ENCODE measurements around the gene FAM156B. TPM values are rescaled to one million over a fixed set of nuclear protein-coding genes. Genes with fewer than 3 reads are reported as not detected.
"Not testable (repeated sequence)": the region's sequence is repeated elsewhere in the genome, so short reads cannot be mapped to it uniquely, and the experiment has no call there.

FAM156B gene
- total RNA-seq, 6 experiments from 2014 or later = 2.6 to 12.4 (median 4.0) TPM

DNA sequence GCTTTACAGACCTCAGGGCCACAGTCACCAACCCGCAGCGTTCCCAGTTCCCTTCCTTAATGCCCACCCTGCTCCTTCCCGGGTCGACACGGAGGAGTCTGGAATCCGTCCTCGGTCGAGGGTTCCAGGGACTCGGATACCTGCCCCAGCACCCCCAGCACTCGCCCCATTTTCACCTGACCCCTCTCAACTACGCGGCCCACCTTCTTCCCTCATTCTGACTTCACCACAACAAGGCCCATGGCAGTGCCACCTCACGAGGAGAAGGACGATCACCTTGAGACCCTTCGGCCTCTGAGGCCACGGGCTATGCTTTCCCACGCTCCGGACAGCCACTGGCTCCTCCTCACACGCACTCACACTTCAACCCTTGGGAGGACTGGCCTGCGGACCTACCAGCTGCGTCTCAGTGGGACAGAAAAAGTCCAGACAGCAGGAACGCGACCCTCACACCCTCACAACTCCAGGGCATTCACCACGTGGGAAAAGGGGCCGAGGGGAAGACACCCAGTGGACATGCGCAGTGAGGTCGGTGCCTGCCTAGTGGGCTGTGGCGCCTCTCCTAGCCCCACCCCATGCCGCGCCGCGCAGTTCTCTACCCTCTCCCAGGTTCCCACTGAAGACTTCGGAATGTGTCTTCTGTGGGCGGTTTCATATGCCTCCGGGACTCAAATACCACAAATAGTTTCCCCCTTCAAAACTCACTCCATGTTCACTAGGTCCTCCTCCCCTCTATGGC is 29.4 kb upstream of the FAM156B start, which contains the start of gene XAGE3:
XAGE3 (minus strand) TSS at position 474 of the 739 bp plus-strand sequence. CDS start 950 bp downstream, outside the sequence.
- Histone ChIP-seq H3K9me3 (no peaks in the 10 kb centered on the region), H3K36me3 (no peaks in the 10 kb centered on the region), H3K4me3 (no peak within 1 kb of the TSS), H3K27me3 (peaks cover 0 to 2% of the 10 kb centered on the region in 2 donors), H3K4me1 (peaks cover 0 to 5% (median 0%) of the 10 kb centered on the region in 4 donors), H3K27ac (no peak within 1 kb of the TSS)
- ATAC-seq (no peak), DNase-seq (no peak)
- WGBS (ENCODE audit: insufficient coverage, low coverage, low lambda C conversion rate, missing lambda C conversion rate) = 78% methylated on average over 18 of the region's 35 CpGs
- intact Hi-C loops (cut with DNase I) = no loop called here
- TF ChIP-seq POLR2A (IDR thresholded peaks at IDR 0.05) = no peak
- TF ChIP-seq, protein P1, sequence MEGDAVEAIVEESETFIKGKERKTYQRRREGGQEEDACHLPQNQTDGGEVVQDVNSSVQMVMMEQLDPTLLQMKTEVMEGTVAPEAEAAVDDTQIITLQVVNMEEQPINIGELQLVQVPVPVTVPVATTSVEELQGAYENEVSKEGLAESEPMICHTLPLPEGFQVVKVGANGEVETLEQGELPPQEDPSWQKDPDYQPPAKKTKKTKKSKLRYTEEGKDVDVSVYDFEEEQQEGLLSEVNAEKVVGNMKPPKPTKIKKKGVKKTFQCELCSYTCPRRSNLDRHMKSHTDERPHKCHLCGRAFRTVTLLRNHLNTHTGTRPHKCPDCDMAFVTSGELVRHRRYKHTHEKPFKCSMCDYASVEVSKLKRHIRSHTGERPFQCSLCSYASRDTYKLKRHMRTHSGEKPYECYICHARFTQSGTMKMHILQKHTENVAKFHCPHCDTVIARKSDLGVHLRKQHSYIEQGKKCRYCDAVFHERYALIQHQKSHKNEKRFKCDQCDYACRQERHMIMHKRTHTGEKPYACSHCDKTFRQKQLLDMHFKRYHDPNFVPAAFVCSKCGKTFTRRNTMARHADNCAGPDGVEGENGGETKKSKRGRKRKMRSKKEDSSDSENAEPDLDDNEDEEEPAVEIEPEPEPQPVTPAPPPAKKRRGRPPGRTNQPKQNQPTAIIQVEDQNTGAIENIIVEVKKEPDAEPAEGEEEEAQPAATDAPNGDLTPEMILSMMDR (IDR thresholded peaks at IDR 0.05) = no peak

DNA sequence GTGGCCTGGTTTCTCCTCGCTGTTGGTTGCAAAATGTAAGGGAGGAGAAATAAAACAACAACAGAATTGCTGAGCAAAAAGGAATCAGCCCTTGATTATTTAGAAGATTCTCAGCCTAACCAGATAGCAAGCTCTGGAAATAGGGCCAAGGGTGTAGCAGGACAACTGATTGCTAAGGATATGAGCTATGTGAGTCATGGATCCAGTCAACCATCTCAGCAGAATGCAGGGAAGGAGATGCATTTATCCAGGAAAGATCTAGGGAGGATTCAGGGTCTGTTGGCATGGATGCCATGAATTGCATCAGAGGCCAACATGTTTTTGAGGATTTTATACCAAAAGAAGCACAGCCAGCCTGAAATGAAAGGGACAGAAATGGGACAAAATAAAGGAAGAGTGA is 27.1 kb upstream of the FAM156B start:
- H3K9me3 ChIP-seq = no peaks in the 10 kb centered on the region
- no peak for ATAC-seq
- H3K4me3 ChIP-seq = no peak overlapping the region
- no peak for TF ChIP-seq POLR2A (IDR thresholded peaks at IDR 0.05)
- TF ChIP-seq, protein P1 (IDR thresholded peaks at IDR 0.05) = no peak
- H3K4me1 ChIP-seq = peaks cover 0 to under 1% (median 0%) of the 10 kb centered on the region in 4 donors
- peaks cover 0 to 2% of the 10 kb centered on the region in 2 donors for H3K27me3 ChIP-seq
- WGBS (ENCODE audit: insufficient coverage, low coverage, low lambda C conversion rate, missing lambda C conversion rate) = 31% methylated on average over 1 of the region's 1 CpG
- H3K36me3 ChIP-seq = no peaks in the 10 kb centered on the region
- DNase-seq = no peak
- intact Hi-C loops (cut with DNase I) = no loop called here
- H3K27ac ChIP-seq = no peak overlapping the region

DNA sequence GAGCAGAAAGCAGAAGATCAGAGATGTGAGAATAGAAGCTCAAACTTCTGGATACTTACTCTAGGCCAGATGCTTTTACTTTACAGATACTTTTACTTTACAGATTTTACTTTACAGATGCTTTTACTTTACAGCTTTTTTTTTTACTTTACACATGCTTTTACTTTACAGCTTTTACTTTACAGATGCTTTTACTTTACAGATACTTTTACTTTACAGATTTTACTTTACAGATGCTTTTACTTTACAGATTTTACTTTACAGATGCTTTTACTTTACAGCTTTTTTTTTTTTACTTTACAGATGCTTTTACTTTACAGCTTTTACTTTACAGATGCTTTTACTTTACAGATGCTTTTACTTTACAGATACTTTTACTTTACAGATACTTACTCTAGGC is 23.3 kb upstream of the FAM156B start:
- H3K27ac ChIP-seq; DNase-seq; H3K4me1 ChIP-seq; H3K9me3 ChIP-seq; H3K4me3 ChIP-seq; intact Hi-C loops (cut with DNase I); ATAC-seq; H3K27me3 ChIP-seq; H3K36me3 ChIP-seq: not testable (repeated sequence)

DNA sequence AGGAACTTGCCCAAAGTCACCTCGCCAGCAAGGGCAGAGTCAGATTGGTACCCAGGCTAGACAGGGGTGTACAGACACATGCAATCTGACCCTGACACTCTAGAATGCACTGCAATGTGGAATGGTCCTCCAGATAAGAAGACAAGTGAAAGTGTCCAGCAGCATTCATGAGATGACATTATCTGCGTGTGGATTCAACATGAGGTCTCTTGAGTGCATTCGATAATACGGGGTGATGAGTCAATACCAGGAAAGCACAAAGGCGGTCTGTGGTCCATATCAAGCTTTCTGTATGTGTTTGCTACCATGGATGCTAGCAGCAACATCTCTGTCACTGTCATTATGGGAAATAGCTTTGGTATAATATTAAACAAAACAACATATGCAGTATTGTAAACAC is 22.5 kb upstream of the FAM156B start:
- no peaks in the 10 kb centered on the region for H3K4me1 ChIP-seq
- TF ChIP-seq, protein P1 (IDR thresholded peaks at IDR 0.05) = no peak
- TF ChIP-seq POLR2A (IDR thresholded peaks at IDR 0.05) = no peak
- H3K27me3 ChIP-seq = no peaks in the 10 kb centered on the region
- DNase-seq (no peak), ATAC-seq (no peak)
- H3K27ac ChIP-seq = no peak overlapping the region
- 74% methylated on average over 5 of the region's 5 CpGs for WGBS (ENCODE audit: insufficient coverage, low coverage, low lambda C conversion rate, missing lambda C conversion rate)
- H3K36me3 ChIP-seq = no peaks in the 10 kb centered on the region
- intact Hi-C loops (cut with DNase I) = no loop called here
- H3K4me3 ChIP-seq = no peak overlapping the region
- no peaks in the 10 kb centered on the region for H3K9me3 ChIP-seq

DNA sequence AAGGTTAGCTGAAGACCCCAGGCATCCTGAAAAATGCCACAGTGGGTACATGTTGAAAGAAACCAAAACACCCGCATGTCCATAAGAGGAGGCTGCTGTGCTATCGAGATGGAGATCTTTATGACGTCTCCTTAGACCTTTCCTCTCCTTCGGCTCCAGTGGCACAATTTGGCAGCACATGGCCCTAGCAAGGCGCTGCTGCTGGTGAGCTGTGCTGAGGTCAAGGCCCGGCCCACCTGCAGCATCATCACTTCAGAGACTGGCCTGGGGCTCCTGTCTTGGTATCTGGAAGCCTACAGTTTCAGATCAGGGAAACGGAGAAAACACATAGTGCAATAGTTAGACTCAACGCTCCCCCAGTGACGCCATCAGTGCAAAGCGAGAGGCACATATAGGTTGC is 21.7 kb upstream of the FAM156B start:
- H3K9me3 ChIP-seq; H3K4me3 ChIP-seq; ATAC-seq; H3K36me3 ChIP-seq; H3K27ac ChIP-seq; DNase-seq; intact Hi-C loops (cut with DNase I); H3K4me1 ChIP-seq; H3K27me3 ChIP-seq: not testable (repeated sequence)
- 96% methylated on average over 4 of the region's 10 CpGs for WGBS (ENCODE audit: insufficient coverage, low coverage, low lambda C conversion rate, missing lambda C conversion rate)

DNA sequence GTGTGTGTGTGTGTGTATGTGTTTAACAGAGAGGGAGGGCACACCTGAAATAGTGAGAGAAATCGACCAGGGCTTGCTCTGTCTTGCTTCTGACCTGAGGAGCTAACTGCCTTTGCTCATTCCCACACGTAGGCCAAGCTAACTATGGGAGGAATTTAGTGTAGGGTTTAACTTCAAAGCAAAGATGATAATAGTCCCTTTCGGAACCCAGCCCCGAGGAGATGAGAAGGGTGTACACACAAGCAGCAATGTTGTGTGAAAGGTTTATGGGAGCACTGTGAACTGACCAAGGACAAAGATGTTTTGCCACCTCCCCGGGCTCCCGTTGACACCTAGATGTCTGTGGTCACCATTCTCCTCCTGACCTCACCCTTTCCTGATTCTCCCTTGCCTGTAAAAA is 20.7 kb upstream of the FAM156B start:
- H3K9me3 ChIP-seq; DNase-seq; intact Hi-C loops (cut with DNase I); H3K4me1 ChIP-seq; ATAC-seq; H3K36me3 ChIP-seq; H3K27ac ChIP-seq; H3K27me3 ChIP-seq; H3K4me3 ChIP-seq: not testable (repeated sequence)
- 63% methylated on average over 4 of the region's 6 CpGs for WGBS (ENCODE audit: insufficient coverage, low coverage, low lambda C conversion rate, missing lambda C conversion rate)

DNA sequence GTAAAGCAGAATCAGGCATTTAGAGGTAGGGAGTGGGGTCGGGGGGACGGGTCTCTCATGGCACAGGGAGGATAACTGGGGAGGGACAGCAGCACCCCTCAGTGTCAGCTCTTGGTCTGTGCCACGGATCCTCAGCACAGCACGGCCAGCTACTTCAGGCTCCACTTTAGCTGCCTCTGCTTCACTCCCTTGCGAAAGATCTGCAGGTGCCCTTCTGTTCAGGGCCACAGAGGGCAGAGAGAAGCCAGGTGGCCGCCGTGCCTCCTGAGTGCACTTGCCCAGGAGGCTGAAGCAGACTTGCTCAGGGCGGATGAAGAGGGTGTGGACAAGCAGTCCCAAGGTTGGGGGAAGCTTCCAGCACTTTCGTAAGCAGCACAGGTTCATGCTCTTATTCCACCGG is 9.7 kb upstream of the FAM156B start:
- H3K4me3 ChIP-seq; H3K9me3 ChIP-seq; intact Hi-C loops (cut with DNase I); H3K36me3 ChIP-seq; H3K4me1 ChIP-seq; H3K27ac ChIP-seq; DNase-seq; H3K27me3 ChIP-seq: not testable (repeated sequence)
- ATAC-seq = peak in 1 of 4 donors; percentile 29
- no CpG with 5 or more reads among the region's 10 CpGs for WGBS (ENCODE audit: insufficient coverage, low coverage, low lambda C conversion rate, missing lambda C conversion rate)

DNA sequence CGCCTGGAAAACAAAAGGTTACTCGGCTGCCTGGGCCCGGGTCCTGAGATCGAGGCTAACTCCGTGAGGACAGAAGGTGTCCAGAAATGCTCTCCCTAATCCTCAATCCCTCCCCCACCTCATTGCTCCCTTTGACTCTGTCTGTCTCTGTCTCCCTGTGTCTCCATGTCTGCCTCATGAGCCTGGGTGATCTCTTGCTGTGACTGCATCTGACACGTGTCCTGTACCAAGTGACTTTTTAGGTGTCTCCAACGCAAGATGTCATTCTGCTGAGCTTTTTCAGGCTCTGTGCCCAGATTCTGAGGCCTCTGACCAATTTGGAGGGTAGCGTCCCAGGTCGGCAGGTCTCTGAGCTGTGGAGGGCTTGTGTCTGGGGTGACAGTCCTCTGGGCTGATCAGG is 9.0 kb upstream of the FAM156B start:
- ATAC-seq; H3K4me3 ChIP-seq; intact Hi-C loops (cut with DNase I); H3K4me1 ChIP-seq; H3K9me3 ChIP-seq; H3K27me3 ChIP-seq; H3K36me3 ChIP-seq; H3K27ac ChIP-seq; DNase-seq: not testable (repeated sequence)
- no CpG with 5 or more reads among the region's 9 CpGs for WGBS (ENCODE audit: insufficient coverage, low coverage, low lambda C conversion rate, missing lambda C conversion rate)

DNA sequence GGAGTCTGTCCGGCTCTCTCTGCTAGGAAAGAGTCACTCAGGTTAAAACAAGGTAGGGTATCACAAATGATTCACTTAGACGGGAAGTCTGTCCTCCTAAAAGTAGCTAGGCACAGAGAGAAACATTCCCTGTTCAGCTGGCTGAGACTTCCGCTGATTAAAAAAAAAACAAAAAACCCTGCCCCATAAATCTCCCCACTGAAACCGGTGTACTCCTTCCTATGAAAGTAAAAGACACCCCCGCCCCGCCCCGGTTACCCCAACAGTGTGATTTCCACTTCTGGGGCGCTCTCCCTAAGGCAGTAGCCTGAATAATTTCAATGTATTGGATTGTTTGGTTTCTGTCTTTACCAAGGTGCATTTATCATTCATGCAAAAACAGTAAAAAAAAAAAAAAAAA is 692 bp upstream of the FAM156B start:
- ATAC-seq; DNase-seq; H3K27me3 ChIP-seq; H3K9me3 ChIP-seq; H3K27ac ChIP-seq; intact Hi-C loops (cut with DNase I); H3K4me1 ChIP-seq; H3K36me3 ChIP-seq; H3K4me3 ChIP-seq: not testable (repeated sequence)
- WGBS (ENCODE audit: insufficient coverage, low coverage, low lambda C conversion rate, missing lambda C conversion rate) = no CpG with 5 or more reads among the region's 8 CpGs
